IPS-20b (cell line): ENCODE data around the gene RSPO1.
A peak's percentile ranks its signal among the peaks of the same experiment; 100 is the strongest.

ENCODE experiments used
- H3K27ac ChIP-seq: one replicate; pipeline ENCODE4 v1.5.1; 2013; ENCODE audit warnings: low read length
- H3K27me3 ChIP-seq: 2 replicates; pipeline ENCODE4 v1.6.1; 2013; ENCODE audit warnings: mild to moderate bottlenecking, low read length, inconsistent platforms; ENCODE audit not compliant: insufficient read depth
- H3K36me3 ChIP-seq: 2 replicates; pipeline ENCODE4 v1.6.1; 2013; ENCODE audit warnings: low read depth, mild to moderate bottlenecking, inconsistent platforms, low read length, moderate library complexity; ENCODE audit not compliant: insufficient read depth
- H3K4me1 ChIP-seq: 2 replicates; pipeline ENCODE4 v1.6.1; 2013; ENCODE audit warnings: mild to moderate bottlenecking, control low read depth, inconsistent platforms, low read length, moderate library complexity; ENCODE audit not compliant: insufficient read depth
- H3K4me3 ChIP-seq: 2 replicates; pipeline ENCODE4 v1.5.1; 2013; ENCODE audit warnings: mild to moderate bottlenecking, low read length, inconsistent platforms
- H3K9ac ChIP-seq: 2 replicates; pipeline ENCODE4 v1.6.1; 2013; ENCODE audit warnings: low read depth, mild to moderate bottlenecking, inconsistent platforms, low read length, moderate library complexity
- H3K9me3 ChIP-seq: 2 replicates; pipeline ENCODE4 v1.6.1; 2013; ENCODE audit warnings: mild to moderate bottlenecking, low read depth, low read length, inconsistent platforms; ENCODE audit not compliant: insufficient read depth

Gene RSPO1

DNA sequence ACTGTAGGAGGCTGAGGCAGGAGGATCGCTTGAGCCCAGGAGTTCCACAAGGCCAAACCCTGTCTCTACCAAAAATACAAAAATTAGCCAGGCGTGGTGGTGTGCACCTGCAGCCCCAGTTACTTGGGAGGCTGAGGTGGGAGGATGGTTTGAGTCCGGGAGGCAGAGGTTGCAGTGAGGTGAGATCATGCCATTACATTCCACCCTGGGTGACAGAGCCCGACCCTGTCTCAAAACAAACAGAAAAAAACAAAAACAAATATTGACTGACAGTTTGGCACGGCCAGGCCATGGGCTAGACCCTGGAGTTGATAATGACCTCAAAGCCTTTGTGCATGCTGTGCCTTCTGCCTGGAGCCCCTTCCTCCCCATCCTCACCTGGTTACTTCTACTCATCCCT, 19.2 kb upstream of the RSPO1 start:
- H3K9me3 ChIP-seq: no peaks in the 10 kb centered on the region
- no peaks in the 10 kb centered on the region for H3K4me1 ChIP-seq
- H3K27me3 ChIP-seq: no peaks in the 10 kb centered on the region; the same call in 1 of the 2 replicates
- H3K27ac ChIP-seq: no peak overlapping the region
- H3K9ac ChIP-seq: no peak overlapping the region
- no peaks in the 10 kb centered on the region for H3K36me3 ChIP-seq
- no peak overlapping the region for H3K4me3 ChIP-seq

DNA sequence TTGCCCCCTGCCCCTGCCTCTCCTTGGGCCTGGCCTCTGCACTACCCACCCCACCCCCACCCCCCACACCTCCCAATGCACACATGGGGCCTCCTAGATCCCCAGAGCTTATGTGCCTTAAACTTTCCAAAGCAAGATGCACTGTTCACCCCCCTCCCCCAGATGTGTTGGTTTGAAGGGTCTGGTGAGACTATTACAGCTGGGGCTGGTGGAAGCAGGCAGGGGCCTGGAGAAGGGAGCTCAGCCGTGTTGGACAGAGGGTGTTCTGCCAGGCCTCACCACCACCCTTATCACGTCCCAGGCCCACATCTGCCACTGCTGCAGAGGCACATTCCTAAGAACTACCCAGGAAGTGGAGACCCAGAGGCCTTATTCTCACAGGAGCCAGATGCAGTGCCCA, 18.3 kb upstream of the RSPO1 start:
- Histone ChIP-seq H3K9me3 (no peaks in the 10 kb centered on the region), H3K4me1 (no peaks in the 10 kb centered on the region), H3K27me3 (no peaks in the 10 kb centered on the region; the same call in 1 of the 2 replicates), H3K9ac (no peak overlapping the region), H3K4me3 (no peak overlapping the region), H3K27ac (no peak overlapping the region), H3K36me3 (no peaks in the 10 kb centered on the region)

DNA sequence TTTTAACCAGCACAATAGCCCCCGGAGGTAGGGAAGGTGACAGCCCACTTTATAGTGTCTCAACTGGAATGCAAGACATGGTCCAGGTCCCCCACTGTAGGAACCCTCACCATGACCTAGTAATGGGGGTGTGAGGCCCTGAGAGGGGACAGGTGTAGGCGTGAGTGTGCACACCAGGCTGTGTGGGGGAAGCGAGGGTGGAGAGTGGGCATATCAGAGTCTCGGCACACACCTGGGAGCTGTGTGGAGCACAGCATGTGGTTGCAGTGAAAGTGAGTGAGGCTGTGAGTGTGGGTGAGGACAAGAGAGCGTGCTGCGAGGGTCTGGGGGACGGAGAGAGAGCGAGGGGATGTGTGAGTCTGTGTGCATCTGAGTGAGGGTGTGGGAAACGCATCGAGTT, 17.1 kb upstream of the RSPO1 start:
- H3K9me3 ChIP-seq: no peaks in the 10 kb centered on the region

DNA sequence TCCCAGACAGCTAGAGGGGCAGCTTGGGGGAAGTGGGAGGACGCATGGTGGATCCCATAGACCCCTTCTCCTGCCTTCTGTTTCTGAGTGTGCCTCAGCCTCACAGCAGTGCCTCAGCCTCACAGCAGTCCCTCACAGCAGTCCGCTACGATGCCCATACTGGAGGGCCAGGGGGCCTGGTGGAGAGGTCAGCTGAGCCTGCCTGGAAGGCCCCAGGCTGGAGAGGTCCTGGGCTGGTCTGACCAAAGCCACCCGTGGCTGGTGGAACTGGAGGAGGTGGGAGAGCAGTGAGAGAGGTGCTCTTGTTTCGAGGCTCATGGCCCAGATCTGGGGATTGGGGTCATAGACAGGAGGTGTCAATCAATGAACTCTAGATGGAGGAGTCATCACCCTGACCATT, 16.0 kb upstream of the RSPO1 start:
- no peaks in the 10 kb centered on the region; the same call in 1 of the 2 replicates for H3K27me3 ChIP-seq
- H3K4me3 ChIP-seq: no peak overlapping the region
- no peaks in the 10 kb centered on the region for H3K9me3 ChIP-seq
- H3K4me1 ChIP-seq: no peaks in the 10 kb centered on the region
- H3K27ac ChIP-seq: no peak overlapping the region
- H3K9ac ChIP-seq: no peak overlapping the region
- no peaks in the 10 kb centered on the region for H3K36me3 ChIP-seq

More for the DNA sequence above, 17.1 kb upstream of the RSPO1 start:
- Histone ChIP-seq H3K4me3 (no peak overlapping the region), H3K27me3 (no peaks in the 10 kb centered on the region; the same call in 1 of the 2 replicates), H3K4me1 (no peaks in the 10 kb centered on the region), H3K27ac (no peak overlapping the region), H3K36me3 (no peaks in the 10 kb centered on the region), H3K9ac (no peak overlapping the region)

DNA sequence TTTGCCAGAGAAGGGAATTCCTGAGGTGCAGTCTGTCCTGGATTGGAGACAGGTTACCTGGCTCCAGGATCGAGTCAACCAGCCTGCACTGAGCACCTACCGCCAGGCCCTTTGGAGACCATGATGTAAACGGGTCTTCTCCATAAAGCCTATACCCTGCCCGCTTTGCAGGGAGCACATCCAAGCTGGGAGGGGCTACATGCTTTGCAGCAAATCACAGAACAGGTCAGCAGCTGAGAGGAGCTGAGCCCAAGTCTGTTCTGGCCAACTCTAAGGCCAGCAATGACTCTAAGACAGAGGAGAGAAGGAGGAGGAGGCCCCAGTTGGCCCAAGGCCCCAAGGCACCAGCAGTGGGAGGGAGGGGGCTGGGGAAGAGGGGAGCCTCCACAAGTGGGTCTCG, 15.5 kb upstream of the RSPO1 start:
- Histone ChIP-seq H3K4me3 (no peak overlapping the region), H3K36me3 (no peaks in the 10 kb centered on the region), H3K27ac (no peak overlapping the region), H3K4me1 (no peaks in the 10 kb centered on the region), H3K27me3 (no peaks in the 10 kb centered on the region; the same call in 1 of the 2 replicates), H3K9me3 (no peaks in the 10 kb centered on the region), H3K9ac (no peak overlapping the region)

DNA sequence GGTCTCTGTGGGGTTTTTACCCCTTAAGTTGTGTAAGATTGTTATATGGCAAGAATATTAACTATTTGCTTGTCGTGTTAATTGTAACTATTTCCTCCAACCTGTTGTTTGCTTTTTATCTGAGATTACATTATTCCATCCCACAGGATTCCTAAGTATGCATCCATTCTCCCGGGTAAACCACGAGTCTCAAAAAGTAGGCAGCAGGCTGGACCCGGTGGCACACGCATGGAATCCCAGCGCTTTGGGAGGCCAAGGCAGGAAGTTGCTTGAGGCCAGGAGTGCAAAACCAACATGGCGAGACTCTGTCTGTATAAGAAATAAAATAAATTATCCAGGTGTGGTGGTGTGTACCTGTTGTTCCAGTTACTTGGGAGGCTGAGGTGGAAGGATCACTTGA, 12.6 kb upstream of the RSPO1 start:
- Histone ChIP-seq H3K27me3 (peaks cover 27% of the 10 kb centered on the region), H3K9ac (no peak overlapping the region; the same call in 1 of the 2 replicates), H3K4me3 (no peak overlapping the region), H3K9me3 (no peaks in the 10 kb centered on the region), H3K36me3 (no peaks in the 10 kb centered on the region), H3K27ac (no peak overlapping the region), H3K4me1 (no peaks in the 10 kb centered on the region)

DNA sequence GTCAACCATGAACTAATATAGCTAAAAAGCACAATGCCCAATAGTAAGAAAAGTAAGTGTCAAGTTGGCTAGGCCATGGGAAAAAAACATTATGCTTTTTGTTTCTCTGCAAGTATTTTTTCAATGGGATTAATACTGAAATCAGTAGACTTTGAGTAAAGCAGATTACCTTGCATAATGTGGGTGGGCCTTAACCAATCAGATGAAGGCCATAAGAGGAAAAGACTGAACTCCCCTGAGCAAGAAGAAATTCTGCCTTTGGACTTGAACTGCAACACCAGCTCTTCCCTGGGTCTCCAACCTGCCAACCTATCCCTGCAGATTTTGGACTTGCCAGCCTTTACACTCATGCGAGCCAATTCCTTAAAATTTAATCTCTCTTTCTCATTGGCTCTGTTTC, 6.4 kb upstream of the RSPO1 start:
- Histone ChIP-seq H3K27me3 (peaks cover 90% of the 10 kb centered on the region), H3K4me1 (no peaks in the 10 kb centered on the region), H3K9ac (no peak overlapping the region), H3K9me3 (no peaks in the 10 kb centered on the region), H3K4me3 (no peak overlapping the region), H3K36me3 (no peaks in the 10 kb centered on the region), H3K27ac (no peak overlapping the region)

DNA sequence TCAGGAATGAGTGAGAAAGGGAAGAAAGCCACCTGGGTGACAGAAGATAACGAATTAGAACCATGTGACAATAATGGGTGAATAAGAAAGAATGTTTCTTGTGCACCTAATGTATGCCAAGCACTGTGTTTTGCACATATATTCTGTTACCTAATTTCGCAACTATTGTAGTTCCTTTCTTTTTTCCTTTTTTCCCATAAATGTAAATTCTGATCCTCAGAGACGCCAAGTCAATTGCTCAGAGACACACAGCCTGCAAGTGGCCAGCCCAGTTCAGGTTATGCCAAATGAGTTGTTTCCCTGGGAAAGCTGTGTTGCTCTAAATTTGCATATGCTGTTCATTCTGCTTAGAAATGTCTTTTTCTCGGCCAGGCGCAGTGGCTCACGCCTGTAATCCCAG, 1.7 kb upstream of the RSPO1 start:
- H3K9me3 ChIP-seq: no peaks in the 10 kb centered on the region
- peaks cover 8% of the 10 kb centered on the region; the same call in 1 of the 2 replicates for H3K4me1 ChIP-seq
- H3K27ac ChIP-seq: no peak overlapping the region
- no peak overlapping the region for H3K4me3 ChIP-seq
- peaks cover 100% of the 10 kb centered on the region for H3K27me3 ChIP-seq
- H3K9ac ChIP-seq: no peak overlapping the region
- H3K36me3 ChIP-seq: no peaks in the 10 kb centered on the region

DNA sequence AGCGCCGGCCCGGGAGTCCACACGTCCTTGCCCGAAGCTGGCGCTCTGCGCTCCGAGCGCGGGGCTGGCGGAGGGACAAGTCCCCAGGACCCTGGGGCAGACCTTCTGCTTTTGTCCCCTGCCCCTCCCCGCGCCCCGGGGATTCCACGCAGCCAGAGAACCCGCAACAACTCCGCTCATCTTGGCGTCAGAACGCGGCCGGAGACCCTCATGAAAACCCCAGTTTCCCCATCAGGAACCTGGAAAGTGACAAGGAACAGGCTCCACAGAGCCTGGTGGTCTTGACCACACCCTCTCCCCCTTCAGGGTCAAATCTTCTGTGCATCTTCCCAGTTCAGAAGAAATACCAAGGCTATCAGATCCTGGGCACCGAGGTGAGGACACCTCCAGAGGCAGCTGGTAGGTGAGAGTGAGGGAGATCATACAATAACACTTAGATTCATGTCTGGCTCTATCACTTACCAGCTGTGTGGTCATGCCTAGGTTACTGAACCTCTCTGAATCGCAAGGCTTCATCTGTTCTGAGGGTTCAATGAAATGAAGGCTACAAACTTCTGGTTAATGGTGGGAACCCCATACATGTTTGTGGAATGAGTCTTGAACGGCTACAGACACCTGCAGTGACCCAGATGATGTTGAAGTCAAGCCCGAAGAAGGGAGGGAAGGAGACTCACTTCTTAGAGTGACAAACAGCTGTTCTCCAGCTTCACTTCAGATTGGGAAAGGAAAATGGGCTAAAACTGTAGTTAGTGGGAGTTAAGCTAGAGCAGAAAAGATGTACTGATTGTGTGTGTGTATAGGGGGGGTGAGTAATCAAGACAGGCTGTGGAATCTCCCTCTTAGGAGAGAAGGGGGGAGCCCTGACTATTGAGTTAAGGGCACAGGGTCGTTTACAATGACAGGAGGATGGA, 555 bp upstream of the RSPO1 start:
- peaks cover 100% of the 10 kb centered on the region for H3K27me3 ChIP-seq
- H3K9ac ChIP-seq: no peak overlapping the region
- no peaks in the 10 kb centered on the region for H3K9me3 ChIP-seq
- no peaks in the 10 kb centered on the region for H3K36me3 ChIP-seq
- H3K4me3 ChIP-seq: peak overlapping the region; percentile 54; the same call in 1 of the 2 replicates
- peaks cover 8% of the 10 kb centered on the region; the same call in 1 of the 2 replicates for H3K4me1 ChIP-seq
- no peak overlapping the region for H3K27ac ChIP-seq

DNA sequence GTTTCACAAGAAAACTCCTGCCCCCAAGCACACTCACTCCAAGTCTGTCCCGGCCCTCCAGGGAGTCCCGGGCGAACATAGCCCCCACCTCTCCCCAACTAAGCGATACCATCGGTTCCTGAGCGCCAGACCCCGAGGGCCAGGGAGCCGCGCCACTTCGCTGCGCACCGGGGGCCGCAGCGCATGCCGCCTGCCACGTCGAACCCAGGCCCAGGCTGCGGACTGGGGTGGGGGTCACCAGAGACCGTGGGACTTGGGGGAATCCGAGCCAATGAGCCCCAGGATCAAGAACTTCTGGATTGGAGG, 801 bp downstream of the RSPO1 start:
- Histone ChIP-seq H3K27ac (no peak overlapping the region), H3K4me3 (peak overlapping the region; percentile 54; the same call in 1 of the 2 replicates), H3K4me1 (peaks cover 8% of the 10 kb centered on the region; the same call in 1 of the 2 replicates), H3K36me3 (no peaks in the 10 kb centered on the region), H3K27me3 (peaks cover 100% of the 10 kb centered on the region), H3K9ac (no peak overlapping the region), H3K9me3 (no peaks in the 10 kb centered on the region)

DNA sequence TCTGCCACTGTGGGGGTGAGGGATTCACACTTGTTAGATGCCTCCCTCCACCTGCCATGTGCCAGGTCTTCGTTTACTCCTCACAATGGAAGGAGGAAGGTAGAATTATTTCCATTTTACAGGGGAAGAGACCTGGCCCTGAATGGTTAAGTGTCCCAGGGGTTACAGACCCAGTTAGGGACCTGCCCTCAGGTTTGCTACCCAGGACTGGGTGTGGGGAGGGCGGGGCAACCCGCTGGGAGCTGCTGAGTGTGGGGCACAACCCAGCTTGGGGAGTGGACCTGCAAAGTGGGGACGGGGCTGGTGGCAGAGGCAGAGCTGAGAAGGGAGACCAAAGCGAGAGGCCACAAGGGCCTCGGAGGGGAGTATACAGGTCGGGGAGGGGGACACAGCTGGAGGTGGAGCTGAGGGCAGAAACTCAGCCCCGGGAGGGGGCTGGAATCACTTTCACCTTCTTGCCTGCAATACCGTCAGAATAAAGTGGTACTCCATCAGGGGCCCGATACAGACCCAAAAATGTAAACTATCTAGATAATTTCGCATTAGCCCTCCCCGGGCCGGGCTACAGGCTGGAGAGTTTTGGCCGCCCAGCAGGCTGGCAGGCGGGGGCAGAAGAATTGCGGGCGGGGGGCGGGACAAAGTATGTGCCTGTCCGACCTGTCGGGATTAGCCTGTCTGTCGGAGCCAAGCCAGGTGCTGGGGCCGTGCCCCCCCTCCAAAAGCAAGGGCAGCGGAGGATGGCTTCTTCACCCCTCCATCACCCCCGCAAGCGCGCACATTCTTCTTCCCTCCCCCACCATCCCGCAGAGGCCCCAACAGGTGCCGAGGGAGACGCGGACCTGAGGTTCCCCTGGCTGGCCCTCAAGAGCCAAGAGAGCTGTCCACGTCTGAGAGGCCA, 1.4 kb downstream of the RSPO1 start:
- H3K4me1 ChIP-seq: peaks cover 8% of the 10 kb centered on the region; the same call in 1 of the 2 replicates
- H3K36me3 ChIP-seq: no peaks in the 10 kb centered on the region
- peak overlapping the region; percentile 54; the same call in 1 of the 2 replicates for H3K4me3 ChIP-seq
- H3K27ac ChIP-seq: no peak overlapping the region
- H3K9ac ChIP-seq: no peak overlapping the region
- H3K9me3 ChIP-seq: no peaks in the 10 kb centered on the region
- H3K27me3 ChIP-seq: peaks cover 100% of the 10 kb centered on the region
